ENCODE data around the gene SPDYE6.

Gene SPDYE6

GRCh38 chr7:102317231-102318059 is 38.8 kb downstream of the SPDYE6 start:
- H3K4me1 ChIP-seq (ENCODE audit: control insufficient read depth, insufficient read depth, low read length), result peaks cover 8% of the 10 kb centered on the region; the same call in 1 of the 2 replicates
- no peaks in the 10 kb centered on the region for H3K9me3 ChIP-seq (ENCODE audit: control insufficient read depth, insufficient read depth, low read length)
- H3K27me3 ChIP-seq (ENCODE audit: control insufficient read depth, insufficient read depth, low read length), result no peaks in the 10 kb centered on the region
- no peak overlapping the region for H3K9ac ChIP-seq (ENCODE audit: low read depth, low read length)
- H3K36me3 ChIP-seq (ENCODE audit: control insufficient read depth, insufficient read depth, low read length), result peaks cover 18% of the 10 kb centered on the region
- H3K4me3 ChIP-seq (ENCODE audit: low read depth, low read length), result no peak overlapping the region
- H3K27ac ChIP-seq (ENCODE audit: low read depth, low read length), result no peak overlapping the region

- Histone ChIP-seq H3K27ac (ENCODE audit: low read depth, low read length) (no peak overlapping the region), H3K9me3 (ENCODE audit: control insufficient read depth, insufficient read depth, low read length) (no peaks in the 10 kb centered on the region), H3K4me1 (ENCODE audit: control insufficient read depth, insufficient read depth, low read length) (no peaks in the 10 kb centered on the region), H3K27me3 (ENCODE audit: control insufficient read depth, insufficient read depth, low read length) (no peaks in the 10 kb centered on the region), H3K4me3 (ENCODE audit: low read depth, low read length) (no peak overlapping the region), H3K9ac (ENCODE audit: low read depth, low read length) (no peak overlapping the region), H3K36me3 (ENCODE audit: control insufficient read depth, insufficient read depth, low read length) (peaks cover 18% of the 10 kb centered on the region)
Observed at GRCh38 chr7:102313997-102314780, 42.1 kb downstream of the SPDYE6 start.

- Histone ChIP-seq H3K4me3 (ENCODE audit: low read depth, low read length) (no peak overlapping the region), H3K4me1 (ENCODE audit: control insufficient read depth, insufficient read depth, low read length) (peaks cover 3% of the 10 kb centered on the region; the same call in 1 of the 2 replicates), H3K27me3 (ENCODE audit: control insufficient read depth, insufficient read depth, low read length) (no peaks in the 10 kb centered on the region), H3K9me3 (ENCODE audit: control insufficient read depth, insufficient read depth, low read length) (no peaks in the 10 kb centered on the region), H3K27ac (ENCODE audit: low read depth, low read length) (no peak overlapping the region), H3K36me3 (ENCODE audit: control insufficient read depth, insufficient read depth, low read length) (peaks cover 14% of the 10 kb centered on the region), H3K9ac (ENCODE audit: low read depth, low read length) (no peak overlapping the region)
Observed at GRCh38 chr7:102312317-102312716, 43.9 kb downstream of the SPDYE6 start.

DNA sequence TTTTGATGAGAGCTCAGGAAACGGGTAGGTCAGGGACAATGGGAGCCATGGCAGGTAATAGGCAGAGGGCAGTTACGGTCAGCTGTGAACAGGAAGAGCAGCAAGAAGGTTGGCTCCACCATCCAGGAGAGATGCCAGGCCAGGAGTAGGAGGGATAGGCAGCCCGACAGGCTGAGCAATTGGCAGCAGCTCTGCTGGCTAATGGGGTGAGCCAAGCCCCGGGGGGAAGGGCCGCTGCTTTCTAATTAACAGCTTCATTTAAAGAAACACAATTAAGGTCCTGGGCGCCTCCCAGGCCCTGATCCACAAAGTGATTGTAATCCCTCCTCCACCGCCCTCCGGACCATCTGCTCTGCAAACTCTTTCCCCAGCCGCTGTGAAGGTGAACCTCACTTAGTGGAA is 45.8 kb downstream of the SPDYE6 start:
- Histone ChIP-seq H3K27ac (ENCODE audit: low read depth, low read length) (no peak overlapping the region), H3K27me3 (ENCODE audit: control insufficient read depth, insufficient read depth, low read length) (no peaks in the 10 kb centered on the region), H3K4me1 (ENCODE audit: control insufficient read depth, insufficient read depth, low read length) (peaks cover 13% of the 10 kb centered on the region), H3K36me3 (ENCODE audit: control insufficient read depth, insufficient read depth, low read length) (peaks cover 14% of the 10 kb centered on the region), H3K4me3 (ENCODE audit: low read depth, low read length) (no peak overlapping the region), H3K9ac (ENCODE audit: low read depth, low read length) (no peak overlapping the region), H3K9me3 (ENCODE audit: control insufficient read depth, insufficient read depth, low read length) (no peaks in the 10 kb centered on the region)

GRCh38 chr7:102306916-102307677 is 49.1 kb downstream of the SPDYE6 start:
- Histone ChIP-seq H3K4me1 (ENCODE audit: control insufficient read depth, insufficient read depth, low read length) (peaks cover 13% of the 10 kb centered on the region), H3K27me3 (ENCODE audit: control insufficient read depth, insufficient read depth, low read length) (no peaks in the 10 kb centered on the region), H3K4me3 (ENCODE audit: low read depth, low read length) (no peak overlapping the region), H3K27ac (ENCODE audit: low read depth, low read length) (peak overlapping the region; percentile 67), H3K9me3 (ENCODE audit: control insufficient read depth, insufficient read depth, low read length) (no peaks in the 10 kb centered on the region), H3K36me3 (ENCODE audit: control insufficient read depth, insufficient read depth, low read length) (no peaks in the 10 kb centered on the region; the same call in 1 of the 2 replicates), H3K9ac (ENCODE audit: low read depth, low read length) (no peak overlapping the region)

GRCh38 chr7:102305414-102306268 is 50.6 kb downstream of the SPDYE6 start:
- H3K9me3 ChIP-seq (ENCODE audit: control insufficient read depth, insufficient read depth, low read length), result no peaks in the 10 kb centered on the region
- peaks cover 13% of the 10 kb centered on the region for H3K4me1 ChIP-seq (ENCODE audit: control insufficient read depth, insufficient read depth, low read length)

DNA sequence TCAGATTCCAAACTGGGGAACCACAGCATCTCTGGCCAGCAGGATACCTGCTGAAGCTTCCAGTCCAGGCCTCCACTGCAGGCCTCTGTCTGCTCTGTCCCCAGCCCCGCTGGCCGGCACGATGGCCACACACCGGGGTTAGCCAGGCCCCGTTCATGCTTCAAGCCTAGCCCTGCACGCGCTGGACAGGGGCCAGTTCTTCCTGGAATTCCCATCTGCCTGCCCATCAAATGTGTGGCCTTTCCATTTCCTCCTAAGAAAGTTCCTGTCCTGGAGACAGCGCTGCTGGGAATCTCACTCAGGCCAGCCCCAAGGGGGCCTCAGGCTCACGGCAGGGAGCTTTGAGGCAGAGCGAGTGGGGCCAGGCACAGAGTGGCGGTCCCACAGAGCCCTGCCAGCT is 51.6 kb downstream of the SPDYE6 start:
- no peaks in the 10 kb centered on the region for H3K27me3 ChIP-seq (ENCODE audit: control insufficient read depth, insufficient read depth, low read length)
- no peaks in the 10 kb centered on the region for H3K9me3 ChIP-seq (ENCODE audit: control insufficient read depth, insufficient read depth, low read length)
- H3K36me3 ChIP-seq (ENCODE audit: control insufficient read depth, insufficient read depth, low read length), result no peaks in the 10 kb centered on the region; the same call in 1 of the 2 replicates
- no peak overlapping the region for H3K27ac ChIP-seq (ENCODE audit: low read depth, low read length)
- no peak overlapping the region for H3K9ac ChIP-seq (ENCODE audit: low read depth, low read length)
- peaks cover 13% of the 10 kb centered on the region for H3K4me1 ChIP-seq (ENCODE audit: control insufficient read depth, insufficient read depth, low read length)
- H3K4me3 ChIP-seq (ENCODE audit: low read depth, low read length), result no peak overlapping the region

More at GRCh38 chr7:102305414-102306268, 50.6 kb downstream of the SPDYE6 start:
- H3K27ac ChIP-seq (ENCODE audit: low read depth, low read length), result no peak overlapping the region
- H3K27me3 ChIP-seq (ENCODE audit: control insufficient read depth, insufficient read depth, low read length), result no peaks in the 10 kb centered on the region
- no peak overlapping the region for H3K9ac ChIP-seq (ENCODE audit: low read depth, low read length)
- no peak overlapping the region for H3K4me3 ChIP-seq (ENCODE audit: low read depth, low read length)
- H3K36me3 ChIP-seq (ENCODE audit: control insufficient read depth, insufficient read depth, low read length), result no peaks in the 10 kb centered on the region; the same call in 1 of the 2 replicates

GRCh38 chr7:102303669-102304422 is 52.4 kb downstream of the SPDYE6 start:
- Histone ChIP-seq H3K27me3 (ENCODE audit: control insufficient read depth, insufficient read depth, low read length) (no peaks in the 10 kb centered on the region), H3K9me3 (ENCODE audit: control insufficient read depth, insufficient read depth, low read length) (no peaks in the 10 kb centered on the region), H3K36me3 (ENCODE audit: control insufficient read depth, insufficient read depth, low read length) (no peaks in the 10 kb centered on the region; the same call in 1 of the 2 replicates), H3K9ac (ENCODE audit: low read depth, low read length) (no peak overlapping the region), H3K27ac (ENCODE audit: low read depth, low read length) (no peak overlapping the region), H3K4me1 (ENCODE audit: control insufficient read depth, insufficient read depth, low read length) (peaks cover 13% of the 10 kb centered on the region), H3K4me3 (ENCODE audit: low read depth, low read length) (no peak overlapping the region)

DNA sequence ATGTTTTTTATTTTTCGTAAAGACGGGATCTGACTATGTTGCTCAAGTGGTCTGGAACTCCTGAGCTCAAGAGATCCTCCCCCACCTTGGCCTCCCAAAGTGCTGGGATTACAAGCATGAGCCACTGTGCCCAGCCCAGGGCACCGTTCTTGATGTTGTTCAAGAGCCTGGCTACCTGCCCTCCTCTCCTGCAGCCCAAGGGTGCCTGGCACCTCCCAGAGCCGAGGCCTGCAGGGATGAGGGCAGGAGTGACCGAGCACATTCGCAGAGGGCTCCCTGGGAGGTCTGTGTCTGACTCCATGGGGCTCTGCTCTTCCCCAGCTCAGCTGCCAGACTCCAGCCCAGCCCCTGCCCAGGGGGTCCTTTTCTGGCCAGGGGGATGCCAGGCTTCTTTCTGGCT is 54.2 kb downstream of the SPDYE6 start:
- Histone ChIP-seq H3K9me3 (ENCODE audit: control insufficient read depth, insufficient read depth, low read length) (no peaks in the 10 kb centered on the region), H3K27me3 (ENCODE audit: control insufficient read depth, insufficient read depth, low read length) (no peaks in the 10 kb centered on the region), H3K36me3 (ENCODE audit: control insufficient read depth, insufficient read depth, low read length) (no peaks in the 10 kb centered on the region; the same call in 1 of the 2 replicates), H3K4me1 (ENCODE audit: control insufficient read depth, insufficient read depth, low read length) (peaks cover 6% of the 10 kb centered on the region), H3K9ac (ENCODE audit: low read depth, low read length) (no peak overlapping the region), H3K4me3 (ENCODE audit: low read depth, low read length) (no peak overlapping the region), H3K27ac (ENCODE audit: low read depth, low read length) (no peak overlapping the region)
